ENCODE measurements around the gene TUBB6.

The TUBB6 gene

GRCh38 chr18:12347895-12348294 is 39.9 kb downstream of the TUBB6 start:
- Mint-ChIP-seq H3K4me1 (ENCODE audit: low read depth in 2 of 2) (no peaks in the 10 kb centered on the region), H3K27ac (no peak overlapping the region), H3K4me3 (no peak overlapping the region), H3K27me3 (no peaks in the 10 kb centered on the region), H3K9me3 (no peaks in the 10 kb centered on the region), H3K36me3 (ENCODE audit: insufficient read depth) (peaks cover 89% of the 10 kb centered on the region)
- DNase-seq (no peak), ATAC-seq (replicated peaks) (no peak)

GRCh38 chr18:12352188-12352587 is 44.1 kb downstream of the TUBB6 start:
- Mint-ChIP-seq H3K27me3 (no peaks in the 10 kb centered on the region), H3K4me1 (ENCODE audit: low read depth in 2 of 2) (peaks cover 0 to 6% of the 10 kb centered on the region in 2 donors), H3K27ac (no peak overlapping the region), H3K9me3 (no peaks in the 10 kb centered on the region), H3K36me3 (ENCODE audit: insufficient read depth) (peaks cover 80% of the 10 kb centered on the region), H3K4me3 (no peak overlapping the region)
- DNase-seq (no peak), ATAC-seq (replicated peaks) (no peak)

DNA sequence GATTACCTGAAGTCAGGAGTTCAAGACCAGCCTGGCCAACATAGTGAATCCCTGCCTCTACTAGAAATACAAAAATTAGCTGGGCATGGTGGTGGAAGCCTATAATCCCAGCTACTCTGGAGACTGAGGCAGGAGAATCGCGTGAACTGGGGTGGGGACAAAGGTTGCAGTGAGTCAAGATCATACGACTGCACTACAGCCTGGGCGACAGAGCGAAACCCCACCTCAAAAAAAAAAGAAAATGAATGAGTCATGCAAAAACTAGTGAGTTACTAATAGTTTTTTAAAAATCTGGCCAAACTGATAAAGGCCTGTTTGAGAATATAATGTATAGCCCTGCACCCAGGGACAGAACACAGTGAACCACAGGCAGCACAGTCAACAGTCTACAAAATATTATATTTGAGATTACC is 51.5 kb downstream of the TUBB6 start:
- no peaks in the 10 kb centered on the region for H3K27me3 Mint-ChIP-seq
- peaks cover 80% of the 10 kb centered on the region for H3K36me3 Mint-ChIP-seq (ENCODE audit: insufficient read depth)
- H3K9me3 Mint-ChIP-seq = no peaks in the 10 kb centered on the region
- ATAC-seq (replicated peaks) (no peak), DNase-seq (no peak)
- peaks cover 0 to 3% of the 10 kb centered on the region in 2 donors for H3K4me1 Mint-ChIP-seq (ENCODE audit: low read depth in 2 of 2)
- H3K27ac Mint-ChIP-seq = no peak overlapping the region
- no peak overlapping the region for H3K4me3 Mint-ChIP-seq

- ATAC-seq (replicated peaks) = no peak
- no peaks in the 10 kb centered on the region for H3K27me3 Mint-ChIP-seq
- H3K4me1 Mint-ChIP-seq (ENCODE audit: low read depth in 2 of 2) = no peaks in the 10 kb centered on the region
- H3K9me3 Mint-ChIP-seq = no peaks in the 10 kb centered on the region
- no peak overlapping the region for H3K27ac Mint-ChIP-seq
- peaks cover 82% of the 10 kb centered on the region for H3K36me3 Mint-ChIP-seq (ENCODE audit: insufficient read depth)
- H3K4me3 Mint-ChIP-seq = no peak overlapping the region
- no peak for DNase-seq
These were observed 53.8 kb downstream of the TUBB6 start for GRCh38 chr18:12361770-12362378.

DNA sequence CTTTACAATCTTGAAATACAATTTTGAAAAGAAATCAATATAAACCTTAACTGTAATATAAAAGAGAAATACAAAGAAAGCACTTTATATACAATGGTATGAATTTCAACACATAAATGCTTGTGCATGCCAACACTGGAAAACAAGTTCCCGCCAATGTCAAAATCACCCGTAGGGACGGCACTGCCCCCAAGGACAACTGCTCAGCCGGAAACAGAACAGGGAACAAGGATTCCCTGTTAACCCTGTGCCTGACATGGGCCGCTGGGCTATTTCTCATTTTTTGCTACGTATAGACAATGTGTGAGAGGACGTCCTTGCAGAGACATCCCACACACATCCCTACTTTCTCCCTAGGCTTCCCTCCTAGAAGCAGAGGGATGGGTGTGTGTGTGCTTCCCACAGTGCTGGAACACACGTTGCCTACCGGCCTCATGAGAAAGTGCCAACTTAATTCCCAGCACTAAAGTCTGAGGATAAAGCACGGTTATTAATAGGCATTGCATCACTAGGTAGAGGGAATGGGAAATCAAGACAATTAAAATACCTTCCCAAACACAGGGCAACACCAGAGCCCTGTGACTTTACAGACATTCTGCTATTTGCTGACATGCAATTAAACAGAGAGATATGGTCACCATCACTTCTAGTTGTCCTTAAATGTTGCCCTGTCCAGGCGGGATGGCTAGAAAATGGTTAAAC is 54.6 kb downstream of the TUBB6 start:
- ATAC-seq (replicated peaks) (no peak), DNase-seq (no peak)
- H3K27me3 Mint-ChIP-seq = no peaks in the 10 kb centered on the region
- no peak overlapping the region for H3K27ac Mint-ChIP-seq
- no peak overlapping the region for H3K4me3 Mint-ChIP-seq
- H3K36me3 Mint-ChIP-seq (ENCODE audit: insufficient read depth) = peaks cover 82% of the 10 kb centered on the region
- H3K9me3 Mint-ChIP-seq = no peaks in the 10 kb centered on the region
- H3K4me1 Mint-ChIP-seq (ENCODE audit: low read depth in 2 of 2) = no peaks in the 10 kb centered on the region

- Mint-ChIP-seq H3K4me1 (ENCODE audit: low read depth in 2 of 2) (peaks cover 3 to 6% of the 10 kb centered on the region in 2 donors), H3K9me3 (no peaks in the 10 kb centered on the region), H3K36me3 (ENCODE audit: insufficient read depth) (peaks cover 73% of the 10 kb centered on the region), H3K4me3 (no peak overlapping the region), H3K27me3 (no peaks in the 10 kb centered on the region), H3K27ac (no peak overlapping the region)
- ATAC-seq (replicated peaks) (no peak), DNase-seq (no peak)
These were observed 58.3 kb downstream of the TUBB6 start for GRCh38 chr18:12366379-12366778.

DNA sequence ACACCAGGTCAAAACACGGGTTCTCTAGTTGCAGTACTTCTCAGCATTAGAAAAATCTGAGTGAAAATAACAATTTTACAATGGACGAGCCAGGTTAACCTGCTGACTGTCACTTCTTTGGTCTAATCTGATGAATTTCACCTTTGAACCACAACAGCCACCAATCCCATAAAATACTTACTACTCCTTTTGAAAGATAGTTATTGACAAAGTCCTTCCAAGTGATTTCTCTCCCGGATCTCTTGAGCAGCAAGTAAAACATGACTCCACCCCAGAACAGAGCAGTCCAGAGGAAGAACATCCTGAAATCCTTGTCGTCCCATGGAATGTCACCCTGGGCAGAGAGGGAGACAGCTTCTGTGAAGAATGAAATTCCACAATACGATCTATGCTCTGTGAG is 58.7 kb downstream of the TUBB6 start:
- DNase-seq (no peak), ATAC-seq (replicated peaks) (no peak)
- peak overlapping the region in 1 of 2 donors; percentile 55 for H3K27ac Mint-ChIP-seq
- H3K9me3 Mint-ChIP-seq = no peaks in the 10 kb centered on the region
- H3K27me3 Mint-ChIP-seq = no peaks in the 10 kb centered on the region
- H3K4me1 Mint-ChIP-seq (ENCODE audit: low read depth in 2 of 2) = peaks cover 3 to 10% of the 10 kb centered on the region in 2 donors
- H3K36me3 Mint-ChIP-seq (ENCODE audit: insufficient read depth) = peaks cover 71% of the 10 kb centered on the region
- H3K4me3 Mint-ChIP-seq = no peak overlapping the region

DNA sequence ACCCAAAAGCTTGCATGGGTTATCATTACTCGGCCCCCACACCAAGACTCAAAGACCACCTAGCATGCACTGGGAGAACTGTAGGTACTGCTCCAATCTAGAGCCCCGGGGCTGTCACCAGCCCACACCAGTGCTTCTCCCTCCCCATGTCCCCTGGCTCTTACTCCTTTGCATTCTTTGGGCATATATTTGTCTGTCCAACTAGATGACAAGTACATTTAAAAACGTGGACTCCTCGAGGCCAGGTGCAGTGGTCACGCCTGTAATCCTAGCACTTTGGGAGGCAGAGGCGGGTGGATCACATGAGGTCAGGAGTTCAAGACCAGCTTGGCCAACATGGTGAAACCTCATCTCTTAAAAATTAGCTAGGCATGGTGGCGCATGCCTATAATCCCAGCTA is 61.2 kb downstream of the TUBB6 start:
- H3K36me3 Mint-ChIP-seq (ENCODE audit: insufficient read depth) = peaks cover 53% of the 10 kb centered on the region
- H3K4me3 Mint-ChIP-seq = no peak overlapping the region
- no peak overlapping the region for H3K27ac Mint-ChIP-seq
- H3K27me3 Mint-ChIP-seq = no peaks in the 10 kb centered on the region
- no peak for DNase-seq
- no peak for ATAC-seq (replicated peaks)
- peaks cover 22 to 28% of the 10 kb centered on the region in 2 donors for H3K4me1 Mint-ChIP-seq (ENCODE audit: low read depth in 2 of 2)
- H3K9me3 Mint-ChIP-seq = no peaks in the 10 kb centered on the region

GRCh38 chr18:12371590-12371989 is 63.5 kb downstream of the TUBB6 start:
- Mint-ChIP-seq H3K36me3 (ENCODE audit: insufficient read depth) (peaks cover 38% of the 10 kb centered on the region), H3K4me3 (no peak overlapping the region), H3K9me3 (no peaks in the 10 kb centered on the region), H3K4me1 (ENCODE audit: low read depth in 2 of 2) (peaks cover 34 to 44% of the 10 kb centered on the region in 2 donors), H3K27ac (no peak overlapping the region), H3K27me3 (no peaks in the 10 kb centered on the region)
- ATAC-seq (replicated peaks) (no peak), DNase-seq (no peak)

- no peaks in the 10 kb centered on the region for H3K9me3 Mint-ChIP-seq
- peaks cover 34 to 46% of the 10 kb centered on the region in 2 donors for H3K4me1 Mint-ChIP-seq (ENCODE audit: low read depth in 2 of 2)
- no peak for ATAC-seq (replicated peaks)
- H3K27me3 Mint-ChIP-seq = no peaks in the 10 kb centered on the region
- no peak overlapping the region for H3K27ac Mint-ChIP-seq
- peaks cover 34% of the 10 kb centered on the region for H3K36me3 Mint-ChIP-seq (ENCODE audit: insufficient read depth)
- DNase-seq = no peak
- H3K4me3 Mint-ChIP-seq = no peak overlapping the region
These were observed 64.4 kb downstream of the TUBB6 start for GRCh38 chr18:12372406-12372805.

GRCh38 chr18:12373116-12373770 is 65.2 kb downstream of the TUBB6 start:
- peaks cover 40 to 52% of the 10 kb centered on the region in 2 donors for H3K4me1 Mint-ChIP-seq (ENCODE audit: low read depth in 2 of 2)
- H3K9me3 Mint-ChIP-seq = no peaks in the 10 kb centered on the region
- no peak overlapping the region for H3K27ac Mint-ChIP-seq
- ATAC-seq (replicated peaks) (no peak), DNase-seq (no peak)
- peaks cover 34% of the 10 kb centered on the region for H3K36me3 Mint-ChIP-seq (ENCODE audit: insufficient read depth)
- no peaks in the 10 kb centered on the region for H3K27me3 Mint-ChIP-seq
- no peak overlapping the region for H3K4me3 Mint-ChIP-seq

GRCh38 chr18:12373771-12374116 is 65.7 kb downstream of the TUBB6 start:
- H3K9me3 Mint-ChIP-seq = no peaks in the 10 kb centered on the region
- H3K36me3 Mint-ChIP-seq (ENCODE audit: insufficient read depth) = peaks cover 30% of the 10 kb centered on the region
- no peak for ATAC-seq (replicated peaks)
- DNase-seq = no peak
- no peak overlapping the region for H3K4me3 Mint-ChIP-seq
- no peaks in the 10 kb centered on the region for H3K27me3 Mint-ChIP-seq
- H3K27ac Mint-ChIP-seq = no peak overlapping the region
- H3K4me1 Mint-ChIP-seq (ENCODE audit: low read depth in 2 of 2) = peaks cover 40 to 52% of the 10 kb centered on the region in 2 donors

DNA sequence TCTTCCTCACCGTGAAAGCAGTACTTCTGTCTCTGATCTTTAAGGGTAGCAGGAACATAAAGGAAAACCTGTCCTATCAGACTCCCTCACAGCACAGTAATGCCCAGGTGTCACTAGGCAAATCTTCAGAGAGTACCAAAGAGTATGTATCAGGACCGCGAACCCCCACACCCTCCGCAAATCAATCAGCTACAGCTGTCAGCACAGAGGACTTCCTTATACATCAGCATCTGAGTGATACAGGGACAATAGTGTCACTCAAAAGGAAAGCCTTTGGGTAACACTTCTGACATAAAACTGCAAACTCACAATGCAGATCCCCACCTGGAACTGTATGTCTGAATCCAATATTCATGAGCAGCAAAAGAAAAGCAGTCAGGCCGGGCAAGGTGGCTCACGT is 66.4 kb downstream of the TUBB6 start:
- Mint-ChIP-seq H3K27me3 (no peaks in the 10 kb centered on the region), H3K4me1 (ENCODE audit: low read depth in 2 of 2) (peaks cover 38 to 52% of the 10 kb centered on the region in 2 donors), H3K27ac (no peak overlapping the region), H3K4me3 (peak overlapping the region; percentile 83 to 88), H3K9me3 (no peaks in the 10 kb centered on the region), H3K36me3 (ENCODE audit: insufficient read depth) (peaks cover 25% of the 10 kb centered on the region)
- ATAC-seq (replicated peaks) (no peak), DNase-seq (no peak)
